ENCODE results near the gene SPAG8.

Gene SPAG8

GRCh38 chr9:35771534-35771933 lies 40.5 kb downstream of the SPAG8 start:
- no peak for DNase-seq

GRCh38 chr9:35771075-35771433 lies 41.0 kb downstream of the SPAG8 start:
- no peak for DNase-seq

- no peak for DNase-seq
Measured at GRCh38 chr9:35769763-35770162, 42.3 kb downstream of the SPAG8 start.

GRCh38 chr9:35767458-35767857 lies 44.6 kb downstream of the SPAG8 start:
- DNase-seq = no peak

GRCh38 chr9:35766997-35767396 lies 45.1 kb downstream of the SPAG8 start:
- no peak for DNase-seq

GRCh38 chr9:35763803-35764202 lies 48.3 kb downstream of the SPAG8 start:
- DNase-seq = no peak

- no peak for DNase-seq
Measured at GRCh38 chr9:35763181-35763580, 48.9 kb downstream of the SPAG8 start.

- DNase-seq = no peak
Measured at GRCh38 chr9:35760651-35761050, 51.4 kb downstream of the SPAG8 start.

GRCh38 chr9:35759795-35760194 lies 52.3 kb downstream of the SPAG8 start:
- no peak for DNase-seq

Measured in NCI-H524 treated with DMSO at 0.1 percent for 48 hours (cell line).